GM18505 (cell line): Measurements from ENCODE around the gene GPC5.

ENCODE experiments used
- ATAC-seq: cut with Tn5 transposase; IDR thresholded peaks from one replicate; pipeline ENCODE4 v1.9.1; 2021; ENCODE audit not compliant: unreplicated experiment
- POLR2A ChIP-seq: IDR thresholded peaks from 4 replicates; pipeline ENCODE4 v1.6.1; 2011; ENCODE audit warnings: borderline replicate concordance; ENCODE audit not compliant: insufficient read depth, insufficient read length; ENCODE audit errors: extremely low read depth

Gene GPC5

GRCh38 chr13:92418818-92419412, 1020.5 kb downstream of the GPC5 start:
- TF ChIP-seq POLR2A = no peak
- ATAC-seq = no peak

- no peak for ATAC-seq
- TF ChIP-seq POLR2A = no peak
Observed at GRCh38 chr13:92429231-92429630, 1030.8 kb downstream of the GPC5 start.

- no peak for TF ChIP-seq POLR2A
- no peak for ATAC-seq
Observed at GRCh38 chr13:92433386-92433785, 1035.0 kb downstream of the GPC5 start.

- ATAC-seq = no peak
- TF ChIP-seq POLR2A = no peak
Observed at GRCh38 chr13:92433963-92434362, 1035.5 kb downstream of the GPC5 start.

GRCh38 chr13:92436924-92437323, 1038.5 kb downstream of the GPC5 start:
- no peak for ATAC-seq
- TF ChIP-seq POLR2A = no peak

- ATAC-seq = no peak
- TF ChIP-seq POLR2A = no peak
Observed at GRCh38 chr13:92444244-92444643, 1045.8 kb downstream of the GPC5 start.

- TF ChIP-seq POLR2A = no peak
- ATAC-seq = no peak
Observed at GRCh38 chr13:92451060-92451459, 1052.6 kb downstream of the GPC5 start.

GRCh38 chr13:92452840-92453239, 1054.4 kb downstream of the GPC5 start:
- no peak for TF ChIP-seq POLR2A
- ATAC-seq = no peak

GRCh38 chr13:92459306-92459705, 1060.9 kb downstream of the GPC5 start:
- ATAC-seq = no peak
- TF ChIP-seq POLR2A = no peak

GRCh38 chr13:92460479-92460878, 1062.1 kb downstream of the GPC5 start:
- TF ChIP-seq POLR2A = no peak
- no peak for ATAC-seq

- TF ChIP-seq POLR2A = no peak
- no peak for ATAC-seq
Observed at GRCh38 chr13:92461402-92461801, 1063.0 kb downstream of the GPC5 start.

- TF ChIP-seq POLR2A = no peak
- no peak for ATAC-seq
Observed at GRCh38 chr13:92461831-92462230, 1063.4 kb downstream of the GPC5 start.

- no peak for ATAC-seq
- no peak for TF ChIP-seq POLR2A
Observed at GRCh38 chr13:92463134-92463533, 1064.7 kb downstream of the GPC5 start.

- no peak for TF ChIP-seq POLR2A
- ATAC-seq = no peak
Observed at GRCh38 chr13:92473765-92474475, 1075.5 kb downstream of the GPC5 start.
